Measurements from ENCODE around the gene ARHGDIA.
"Not testable (repeated sequence)": the region's sequence is repeated elsewhere in the genome, so short reads cannot be mapped to it uniquely, and the experiment has no call there.

ARHGDIA gene

GRCh38 chr17:81841866-81842265, 29.3 kb downstream of the ARHGDIA start:
- DNase-seq = no peak

GRCh38 chr17:81840826-81841778, 30.0 kb downstream of the ARHGDIA start:
- DNase-seq = no peak

DNA sequence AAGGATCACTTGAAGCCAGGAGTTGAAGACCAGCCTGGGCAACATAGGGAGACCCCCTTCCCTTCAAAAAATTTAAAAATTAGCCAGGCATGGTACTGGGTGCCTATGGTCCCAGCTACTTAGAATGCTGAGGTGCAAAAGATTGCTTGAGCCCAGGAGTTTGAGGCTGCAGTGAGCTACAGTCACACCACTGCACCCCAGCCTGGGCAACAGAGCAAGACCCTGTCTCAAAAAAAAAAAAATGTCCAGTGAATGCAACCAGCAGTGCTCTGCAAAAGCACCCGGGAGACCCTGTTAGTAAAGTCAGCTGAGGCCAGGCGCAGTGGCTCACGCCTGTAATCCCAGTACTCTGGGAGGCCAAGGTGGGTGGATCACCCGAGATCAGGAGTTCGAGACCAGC, 31.1 kb downstream of the ARHGDIA start:
- DNase-seq = not testable (repeated sequence)

- no peak for DNase-seq
Observed at GRCh38 chr17:81839301-81839700, 31.8 kb downstream of the ARHGDIA start.

DNA sequence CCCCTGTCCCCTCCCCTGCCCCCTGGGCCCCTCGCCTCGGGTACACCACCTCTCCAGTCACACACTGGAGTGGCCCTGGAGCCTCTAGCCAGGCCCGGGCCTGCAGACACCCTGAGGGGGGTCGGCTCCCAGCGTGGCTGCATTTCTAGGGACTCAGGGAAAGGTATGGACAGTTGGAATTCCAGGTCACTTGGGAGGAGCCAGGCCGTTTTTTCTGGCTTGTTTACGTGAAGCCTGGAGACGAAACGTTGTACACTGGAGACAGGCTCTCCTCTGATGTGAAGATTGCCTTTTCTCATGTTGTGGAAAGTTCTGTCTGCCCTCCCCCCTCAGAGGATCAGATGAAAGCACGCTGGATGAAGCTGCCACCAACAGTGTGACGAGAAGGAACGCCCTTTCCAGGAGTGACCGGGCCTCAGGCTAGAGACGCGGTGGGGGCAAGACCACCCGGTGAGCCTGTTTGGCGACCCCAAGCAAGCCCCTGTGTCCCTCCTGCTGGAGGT, 32.3 kb downstream of the ARHGDIA start:
- no peak for DNase-seq

- no peak for DNase-seq
Observed at GRCh38 chr17:81837641-81838040, 33.5 kb downstream of the ARHGDIA start.

- DNase-seq = no peak
Observed at GRCh38 chr17:81834831-81835267, 36.3 kb downstream of the ARHGDIA start, which contains the start of gene PPP1R27. Gene PPP1R27 (minus strand): TSS chr17:81835050. CDS start chr17:81834953, 97 bp downstream.

- DNase-seq = no peak
Observed at GRCh38 chr17:81833921-81834830, 37.0 kb downstream of the ARHGDIA start.

- DNase-seq = peak; percentile 92 to 97 (median 94)
Observed at GRCh38 chr17:81833160-81833920, 37.8 kb downstream of the ARHGDIA start, which contains the start of gene MCRIP1. Gene MCRIP1 (minus strand): TSS chr17:81833291. CDS start chr17:81824506, 8,785 bp downstream.

GRCh38 chr17:81832608-81833159, 38.5 kb downstream of the ARHGDIA start:
- DNase-seq = peak in 2 of 3 experiments; percentile 26 to 77

- DNase-seq = peak in 2 of 3 experiments; percentile 63 to 68
Observed at GRCh38 chr17:81831957-81832607, 39.1 kb downstream of the ARHGDIA start.

DNA sequence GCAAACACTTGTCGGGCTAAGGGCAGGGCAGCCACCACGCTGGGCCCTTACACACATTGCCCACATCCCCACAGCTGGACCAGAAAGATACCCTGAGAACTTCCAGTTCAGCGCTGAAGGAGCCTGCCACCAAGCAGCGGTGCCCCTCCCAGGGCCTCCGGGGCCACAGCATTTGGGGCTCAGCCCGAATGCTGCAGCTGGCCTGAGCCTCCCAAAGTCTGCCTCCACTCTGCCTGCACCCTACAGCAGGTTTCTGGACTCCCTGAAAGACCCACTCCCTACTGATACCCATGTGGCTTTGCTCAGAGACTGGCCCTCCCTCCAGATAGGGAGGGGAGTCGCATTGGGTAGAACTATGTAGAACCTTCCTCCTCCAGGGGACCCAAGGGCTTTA, 39.6 kb downstream of the ARHGDIA start:
- peak in 1 of 3 experiments; percentile 40 for DNase-seq

DNA sequence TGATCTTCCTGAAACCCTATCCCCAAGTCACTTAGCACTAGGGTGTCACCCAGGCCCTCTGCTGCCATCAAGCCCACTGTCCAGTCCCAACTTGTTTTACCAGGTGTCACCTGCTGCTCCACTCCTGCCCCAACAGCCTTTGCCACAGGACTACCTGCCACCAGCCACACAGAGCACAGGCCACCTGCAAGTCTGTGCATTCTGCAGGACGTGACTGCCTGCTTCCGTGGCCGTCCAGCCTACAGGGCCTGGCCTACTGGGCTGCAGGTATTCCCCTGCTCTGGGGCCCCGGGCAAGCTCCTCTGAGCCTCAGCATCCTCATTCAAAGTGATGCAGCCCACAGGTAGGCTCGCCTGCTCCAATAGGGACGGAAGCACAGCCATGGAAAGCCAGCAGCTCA, 41.3 kb downstream of the ARHGDIA start:
- no peak for DNase-seq

- DNase-seq = no peak
Observed at GRCh38 chr17:81828656-81829055, 42.5 kb downstream of the ARHGDIA start.

DNA sequence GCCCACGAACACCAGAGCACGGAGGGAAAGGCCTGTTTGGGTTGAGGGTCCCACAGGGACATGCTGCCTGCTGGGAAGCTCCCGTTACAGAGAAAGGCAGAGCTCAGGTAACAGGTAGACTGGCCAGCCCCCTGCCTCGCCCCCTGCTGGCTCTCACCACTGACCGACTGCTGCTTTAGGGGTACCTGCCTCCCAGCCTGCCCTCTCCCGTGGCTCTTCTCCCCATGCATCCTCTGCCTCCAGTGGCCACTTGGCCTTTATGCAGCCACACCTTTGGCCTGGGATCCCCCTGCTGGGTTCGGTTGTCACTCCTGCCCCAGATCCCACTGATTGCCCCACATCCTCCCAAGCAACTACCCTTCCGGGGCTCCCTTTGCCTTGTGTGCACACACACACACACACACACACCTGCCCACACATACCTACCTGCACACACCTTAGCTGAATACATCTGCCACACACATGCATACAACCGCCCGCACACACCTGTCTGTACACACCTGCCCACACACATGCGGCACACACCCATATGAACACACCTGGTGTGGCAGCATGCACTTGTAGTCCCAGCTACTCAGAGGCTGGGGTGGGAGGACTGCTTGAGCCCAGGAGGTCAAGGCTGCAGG, 45.2 kb downstream of the ARHGDIA start:
- no peak for DNase-seq

DNA sequence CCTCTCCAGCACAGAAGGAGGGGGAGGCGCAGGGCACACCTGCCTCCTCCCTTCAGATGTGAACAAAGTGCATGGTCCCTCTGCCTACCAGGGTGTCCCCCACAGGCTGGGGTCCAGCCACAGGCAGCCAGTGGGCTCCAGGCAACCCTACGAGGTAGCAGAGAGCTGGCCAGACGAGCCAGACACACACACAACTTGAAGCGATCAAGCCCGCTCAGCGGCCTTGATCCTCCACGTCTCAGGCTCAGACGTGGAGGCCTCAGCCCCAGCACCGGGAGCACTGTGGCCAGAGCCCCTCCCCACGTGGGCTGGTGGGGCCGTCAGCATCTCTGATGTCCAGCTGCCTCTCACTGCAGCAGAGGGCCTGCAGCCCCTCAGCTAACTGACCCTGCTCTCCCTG, 46.5 kb downstream of the ARHGDIA start:
- DNase-seq = no peak

DNA sequence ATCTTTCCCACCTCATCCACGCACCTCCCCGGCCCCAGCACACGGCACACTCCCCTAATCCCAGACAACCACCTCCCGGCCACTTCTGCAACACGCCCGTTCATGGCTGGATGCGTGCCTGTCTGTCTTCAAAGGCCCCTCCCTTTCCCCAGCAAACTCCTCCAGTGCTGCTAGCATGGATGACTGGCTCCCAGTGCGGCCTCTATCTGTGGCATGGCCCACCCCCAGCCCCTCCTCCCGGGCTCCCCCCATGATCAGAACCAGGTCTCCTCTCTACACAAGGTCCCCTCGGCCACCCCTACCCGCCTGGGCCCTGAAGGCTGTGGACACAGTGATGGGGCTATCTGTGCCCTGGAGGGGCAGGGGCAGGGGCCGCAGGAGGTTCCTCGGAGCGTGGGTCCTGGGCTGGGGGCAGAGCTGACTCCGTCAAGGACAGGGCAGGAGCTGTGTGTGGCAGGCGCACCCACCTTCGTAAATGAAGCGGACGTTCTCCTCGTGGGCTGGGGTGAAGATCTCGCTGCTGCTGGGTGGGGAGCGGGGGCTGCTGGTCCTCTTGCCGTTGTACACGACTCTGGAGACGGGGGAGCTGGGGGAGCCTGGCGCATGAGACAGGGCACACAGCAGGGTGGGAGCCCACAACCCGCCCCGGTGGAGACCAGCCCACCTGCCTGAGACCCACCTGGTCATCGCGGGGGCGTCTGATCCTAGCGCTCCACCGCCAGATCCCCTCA, 47.2 kb downstream of the ARHGDIA start:
- DNase-seq = no peak

DNA sequence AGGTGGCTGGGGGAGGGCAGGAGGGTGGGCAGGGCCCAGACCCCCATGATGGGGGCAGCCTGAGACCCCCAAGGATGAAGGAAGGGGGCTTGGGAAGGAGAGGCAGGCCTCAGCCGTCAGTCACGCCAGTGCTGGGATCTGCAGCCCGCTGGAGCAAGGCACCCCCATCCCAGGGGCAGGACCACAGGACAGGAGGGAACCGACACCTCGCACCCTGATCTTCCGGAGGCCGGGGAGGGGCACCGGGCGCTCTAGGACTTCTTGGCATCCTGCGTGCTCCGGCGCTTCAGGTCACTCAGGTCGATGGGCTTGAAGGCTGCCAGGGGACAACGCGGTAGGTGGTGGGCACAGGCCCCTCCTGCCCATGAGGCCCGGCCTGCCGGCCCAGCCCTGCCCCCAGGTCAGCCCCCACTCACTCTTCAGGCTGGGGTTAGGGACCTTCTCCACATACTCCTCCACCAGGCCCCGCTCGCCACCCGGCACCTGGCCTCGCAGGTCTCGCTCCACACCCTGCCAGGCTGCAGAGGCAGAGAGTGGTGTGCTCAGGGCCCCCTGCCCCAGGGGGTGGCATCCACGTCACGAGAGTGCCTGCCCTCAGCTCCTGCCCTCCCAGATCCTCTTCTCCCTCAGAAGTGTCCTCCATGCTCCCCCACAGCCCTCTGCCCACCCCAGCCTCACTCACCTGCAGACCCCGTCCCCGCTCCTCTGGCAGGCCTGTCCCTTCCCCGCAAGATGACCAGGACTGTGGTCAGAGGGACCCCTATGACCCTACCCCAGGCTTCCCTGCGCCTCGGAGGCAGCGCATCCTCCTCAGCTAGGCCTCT, 47.9 kb downstream of the ARHGDIA start:
- DNase-seq = no peak

DNA sequence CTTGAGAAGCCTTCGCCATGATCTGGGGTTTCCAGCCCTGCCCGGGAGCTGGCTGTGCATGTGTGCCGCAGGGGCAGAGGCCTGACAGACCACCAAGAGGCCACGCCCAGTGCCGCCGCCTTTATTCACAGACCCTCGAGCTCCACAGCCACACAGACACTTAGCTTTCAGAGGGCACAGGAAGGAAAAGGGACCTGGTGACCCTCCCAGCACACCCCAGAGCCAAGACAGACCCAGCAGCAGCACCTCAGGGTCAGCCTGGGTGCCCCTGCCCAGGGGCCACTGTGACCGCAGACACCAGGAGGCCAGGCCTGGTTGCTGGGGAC, 48.9 kb downstream of the ARHGDIA start:
- no peak for DNase-seq
